ENCODE measurements around the gene CTAGE4.
"Not testable (repeated sequence)": the region's sequence is repeated elsewhere in the genome, so short reads cannot be mapped to it uniquely, and the experiment has no call there.

Gene CTAGE4

GRCh38 chr7:144217200-144217599 lies 33.9 kb downstream of the CTAGE4 start:
- DNase-seq: not testable (repeated sequence)

GRCh38 chr7:144218581-144218980 lies 35.3 kb downstream of the CTAGE4 start:
- not testable (repeated sequence) for DNase-seq

DNA sequence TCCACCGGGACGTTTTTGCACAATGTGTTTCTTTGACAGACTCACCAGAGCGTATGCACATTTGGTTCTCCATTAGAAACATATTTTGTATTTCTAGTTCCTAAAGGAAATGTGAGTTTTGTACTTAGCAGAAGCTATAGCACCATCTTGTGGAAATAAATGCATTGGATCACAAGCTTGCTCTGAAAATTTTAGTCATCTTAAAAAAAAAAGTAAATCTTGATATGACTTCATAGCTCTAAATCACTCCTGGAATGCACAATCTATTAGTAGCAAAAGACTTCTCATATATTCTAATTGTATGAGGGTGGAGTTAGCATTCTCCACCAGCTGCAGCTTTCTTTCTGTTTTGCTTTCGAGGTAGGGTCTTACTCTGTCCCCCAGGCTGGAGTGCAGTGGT lies 35.9 kb downstream of the CTAGE4 start:
- not testable (repeated sequence) for DNase-seq

DNA sequence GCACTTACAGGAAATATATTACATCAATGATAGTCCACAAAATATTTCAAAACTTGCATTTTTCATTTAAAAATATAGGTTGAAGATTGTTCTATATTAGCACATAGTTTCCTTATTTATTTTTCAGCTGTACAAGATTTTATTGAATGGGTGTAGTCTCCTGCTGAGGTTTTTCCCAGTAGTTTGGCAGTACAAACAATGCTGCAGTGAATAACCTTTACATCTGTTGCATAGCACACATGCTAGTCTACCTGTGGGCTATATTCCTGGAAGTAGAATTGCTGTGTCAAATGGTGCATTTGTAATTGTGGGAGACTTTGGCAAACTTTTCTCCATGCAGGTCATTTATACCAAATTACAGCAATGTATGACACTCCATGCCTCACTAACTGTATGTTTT lies 37.3 kb downstream of the CTAGE4 start:
- DNase-seq: not testable (repeated sequence)

DNA sequence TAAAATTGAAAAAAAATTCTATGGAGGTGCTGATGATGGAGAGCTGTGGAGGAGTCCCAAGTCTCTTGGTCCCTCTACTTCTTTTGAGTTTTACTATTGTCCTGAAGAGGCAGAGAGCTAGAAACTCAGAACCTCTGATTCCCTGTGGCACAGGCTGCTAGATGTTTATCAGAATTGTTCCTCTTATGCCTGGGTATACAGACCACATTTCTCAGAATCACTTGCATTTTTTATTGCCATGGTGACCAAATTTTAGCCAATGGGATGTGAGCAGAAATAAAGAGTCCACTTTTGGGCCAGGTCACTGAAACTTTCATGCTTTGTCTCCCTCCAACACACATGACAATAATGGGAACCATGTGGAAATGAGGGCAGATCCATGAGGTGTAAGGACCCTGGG lies 40.4 kb downstream of the CTAGE4 start:
- not testable (repeated sequence) for DNase-seq

- DNase-seq: not testable (repeated sequence)
Observed at GRCh38 chr7:144226866-144227265, 43.6 kb downstream of the CTAGE4 start.

DNA sequence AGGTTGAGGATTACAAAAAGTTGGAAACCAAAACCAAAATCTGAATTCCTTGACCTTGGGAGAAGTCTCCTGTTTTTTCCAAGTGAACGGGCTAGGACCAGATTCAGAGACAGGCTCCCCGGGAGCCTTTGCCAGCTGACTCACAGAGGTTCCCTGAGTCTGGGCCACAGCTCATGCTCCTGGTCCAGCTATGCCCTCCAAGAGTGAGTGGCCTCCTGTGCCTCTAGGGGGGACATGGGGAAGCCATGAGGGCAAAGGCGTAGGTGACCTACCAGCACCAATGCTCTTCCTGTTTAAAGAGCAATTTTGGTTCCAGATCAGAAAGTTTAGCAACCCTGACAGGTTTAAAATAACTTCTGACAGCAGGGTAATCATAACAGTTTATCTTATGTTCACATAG lies 45.5 kb downstream of the CTAGE4 start:
- DNase-seq: not testable (repeated sequence)

- DNase-seq: not testable (repeated sequence)
Observed at GRCh38 chr7:144231027-144231426, 47.8 kb downstream of the CTAGE4 start.

- not testable (repeated sequence) for DNase-seq
Observed at GRCh38 chr7:144233039-144233438, 49.8 kb downstream of the CTAGE4 start.
